Natural killer cell (primary cell): ENCODE data around the gene MEOX1. TPM values are rescaled to one million over a fixed set of nuclear protein-coding genes. Genes with fewer than 3 reads are reported as not detected.

Experiments used
- ATAC-seq, 3 donors: fragments of 150-1000 bp in 2 of 3; fragments of 200-7000 bp in 1 of 3; cut with Tn5 transposase; 1 replicate in 1 of 3; 2 replicates in 2 of 3; pipeline ENCODE4 v1.10.0; 2021; ENCODE audit warnings: mild to moderate bottlenecking in 2 of 3, moderate library complexity in 2 of 3
- DNase-seq, 2 donors: peaks; one replicate each; pipeline versions ENCODE4 v3.0.0 to v3.0.0-alpha.2; 2013 to 2021; ENCODE audit warnings: mixed read lengths in 1 of 2
- H3K27ac ChIP-seq: one replicate; pipeline ENCODE4 v1.5.1; 2013; ENCODE audit warnings: mild to moderate bottlenecking, low read length
- H3K27me3 ChIP-seq: one replicate; pipeline ENCODE4 v1.6.1; 2013; ENCODE audit warnings: low read length; ENCODE audit not compliant: control insufficient read depth, insufficient read depth
- H3K36me3 ChIP-seq: one replicate; pipeline ENCODE4 v1.6.1; 2013; ENCODE audit warnings: low read length; ENCODE audit not compliant: control insufficient read depth, insufficient read depth
- H3K4me1 ChIP-seq: one replicate; pipeline ENCODE4 v1.6.1; 2013; ENCODE audit warnings: low read length; ENCODE audit not compliant: control insufficient read depth, insufficient read depth
- H3K4me3 ChIP-seq: one replicate; pipeline ENCODE4 v1.5.1; 2013; ENCODE audit warnings: low read length
- H3K9me3 ChIP-seq: one replicate; pipeline ENCODE4 v1.6.1; 2013; ENCODE audit warnings: low read length; ENCODE audit not compliant: control insufficient read depth, insufficient read depth
- H3K27ac Mint-ChIP-seq, 2 donors: one replicate each; pipeline ENCODE4 v1.8.0; 2022; ENCODE audit warnings: mild to moderate bottlenecking in 2 of 2, mixed read lengths in 2 of 2, moderate library complexity in 1 of 2
- H3K27me3 Mint-ChIP-seq, 2 donors: one replicate each; pipeline ENCODE4 v1.8.0; 2022; ENCODE audit warnings: low read depth in 2 of 2, mixed read lengths in 2 of 2
- H3K36me3 Mint-ChIP-seq: one replicate; pipeline ENCODE4 v1.8.0; 2022; ENCODE audit warnings: mixed read lengths
- H3K4me1 Mint-ChIP-seq, 2 donors: one replicate each; pipeline ENCODE4 v1.8.0; 2022; ENCODE audit warnings: mixed read lengths in 2 of 2
- H3K4me3 Mint-ChIP-seq: one replicate; pipeline ENCODE4 v1.8.0; 2022; ENCODE audit warnings: mild to moderate bottlenecking, moderate library complexity, mixed read lengths
- H3K9me3 Mint-ChIP-seq, 2 donors: one replicate each; pipeline ENCODE4 v1.8.0; 2022; ENCODE audit warnings: mixed read lengths in 2 of 2
- CTCF ChIP-seq: fragments of 200-600 bp; IDR thresholded peaks from one replicate; pipeline ENCODE4 v1.8.0; 2022; ENCODE audit warnings: antibody characterized with exemption
- WGBS: methylation state at CpG from one replicate; pipeline ENCODE4 v1.1.7; 2013; ENCODE audit warnings: missing lambda C conversion rate; ENCODE audit not compliant: insufficient coverage; 5-methylcytosine and 5-hydroxymethylcytosine counted together
- intact Hi-C: fragments of 100-400 bp; cut with micrococcal nuclease; formaldehyde crosslinking; loops from one replicate; pipeline ENCODE4 v1.14.2; 2022
- total RNA-seq, 4 donors: library from RNA; stranded (reverse); fragments of 120-200 nt in 1 of 4; gene quantifications; one replicate each; pipeline versions ENCODE4 v1.2.3 to v1.2.4, GENCODE V29; 2013 to 2022

MEOX1 gene
- total RNA-seq, 3 donors from 2014 or later (not counting 1 experiment from before 2014, with no cell fraction given), result 0.18 TPM; not detected in 2

- DNase-seq, result no peak
- Mint-ChIP-seq H3K27ac (no peak overlapping the region), H3K4me1 (no peaks in the 10 kb centered on the region), H3K9me3 (no peaks in the 10 kb centered on the region), H3K4me3 (no peak overlapping the region), H3K36me3 (no peaks in the 10 kb centered on the region), H3K27me3 (peaks cover 18% of the 10 kb centered on the region in 2 donors)
- TF ChIP-seq CTCF, result no peak
- Histone ChIP-seq H3K9me3 (no peaks in the 10 kb centered on the region), H3K27ac (no peak overlapping the region), H3K4me1 (no peaks in the 10 kb centered on the region), H3K36me3 (no peaks in the 10 kb centered on the region), H3K4me3 (no peak overlapping the region), H3K27me3 (no peaks in the 10 kb centered on the region)
- 92% methylated on average over 1 of the region's 2 CpGs for WGBS
- no peak for ATAC-seq
- intact Hi-C loops, result no loop called here
Measured at GRCh38 chr17:43620581-43620980, 41.1 kb downstream of the MEOX1 start.

GRCh38 chr17:43620147-43620546 lies 41.6 kb downstream of the MEOX1 start:
- Histone ChIP-seq H3K4me1 (no peaks in the 10 kb centered on the region), H3K27ac (no peak overlapping the region), H3K27me3 (no peaks in the 10 kb centered on the region), H3K4me3 (no peak overlapping the region), H3K36me3 (no peaks in the 10 kb centered on the region), H3K9me3 (no peaks in the 10 kb centered on the region)
- DNase-seq (no peak), ATAC-seq (no peak)
- intact Hi-C loops, result no loop called here
- H3K4me3 Mint-ChIP-seq, result no peak overlapping the region
- no peaks in the 10 kb centered on the region for H3K36me3 Mint-ChIP-seq
- no peak for TF ChIP-seq CTCF
- H3K27ac Mint-ChIP-seq, result no peak overlapping the region
- no peaks in the 10 kb centered on the region for H3K9me3 Mint-ChIP-seq
- WGBS, result 94% methylated on average over 8 of the region's 9 CpGs
- no peaks in the 10 kb centered on the region for H3K4me1 Mint-ChIP-seq
- H3K27me3 Mint-ChIP-seq, result peaks cover 16 to 18% of the 10 kb centered on the region in 2 donors

- no peaks in the 10 kb centered on the region for H3K36me3 ChIP-seq
- peaks cover 12 to 15% of the 10 kb centered on the region in 2 donors for H3K27me3 Mint-ChIP-seq
- no peak overlapping the region for H3K27ac Mint-ChIP-seq
Measured at GRCh38 chr17:43619705-43620104, 42.0 kb downstream of the MEOX1 start.

More at GRCh38 chr17:43619705-43620104, 42.0 kb downstream of the MEOX1 start:
- no peak for TF ChIP-seq CTCF
- Mint-ChIP-seq H3K4me1 (no peaks in the 10 kb centered on the region), H3K4me3 (no peak overlapping the region), H3K9me3 (no peaks in the 10 kb centered on the region), H3K36me3 (no peaks in the 10 kb centered on the region)
- WGBS, result 74% methylated on average over 5 of the region's 5 CpGs
- H3K9me3 ChIP-seq, result no peaks in the 10 kb centered on the region
- intact Hi-C loops, result no loop called here
- no peak overlapping the region for H3K4me3 ChIP-seq
- DNase-seq, result no peak
- ATAC-seq, result no peak
- no peaks in the 10 kb centered on the region for H3K27me3 ChIP-seq
- H3K27ac ChIP-seq, result no peak overlapping the region
- H3K4me1 ChIP-seq, result no peaks in the 10 kb centered on the region
